Adrenal gland (tissue), 12 donors: Measurements from ENCODE around the gene VPS18. TPM values are rescaled to one million over a fixed set of nuclear protein-coding genes. Genes with fewer than 3 reads are reported as not detected.

Source experiments
- DNase-seq, 7 donors: peaks; one replicate each; pipeline ENCODE4 v3.0.0-alpha.2; 2019 to 2020
- H3K27ac ChIP-seq, 5 donors: fragments of 200-600 bp; sonication (generic) in 4 of 5; 1 replicate in 3 of 5; 2 replicates in 2 of 5; pipeline versions ENCODE4 v1.5.1 to v1.8.0; 2016 to 2020; ENCODE audit warnings: mild to moderate bottlenecking in 1 of 5
- H3K27me3 ChIP-seq: fragments of 200-600 bp; 2 replicates; pipeline ENCODE4 v1.8.0; 2021
- H3K36me3 ChIP-seq, 2 donors: fragments of 200-600 bp; replicated peaks in 1 of 2; 1 replicate in 1 of 2; 2 replicates in 1 of 2; pipeline versions ENCODE4 v1.5.1 to v1.8.0; 2018 to 2022
- H3K4me1 ChIP-seq, 2 donors: fragments of 200-600 bp; replicated peaks in 1 of 2; 1 replicate in 1 of 2; 2 replicates in 1 of 2; pipeline versions ENCODE4 v1.5.1 to v1.8.0; 2018 to 2021
- H3K4me3 ChIP-seq, 4 donors: fragments of 200-600 bp; sonication (generic) in 3 of 4; one replicate each; pipeline ENCODE4 v1.5.1; 2016 to 2018
- H3K9me3 ChIP-seq, 3 donors: fragments of 200-600 bp; sonication (generic) in 1 of 3; replicated peaks in 1 of 3; 1 replicate in 2 of 3; 2 replicates in 1 of 3; pipeline versions ENCODE4 v1.5.1 to v1.8.0; 2016 to 2021
- POLR2A ChIP-seq, 2 donors: fragments of 450-650 bp; IDR thresholded peaks; one replicate each; pipeline ENCODE4 v1.6.1; 2017; ENCODE audit warnings: antibody characterized with exemption in 2 of 2, mild to moderate bottlenecking in 2 of 2, moderate library complexity in 1 of 2
- WGBS, 4 donors: extraction: QIAGEN DNeasy Blood & Tissue Kit in 2 of 4; methylation state at CpG; one replicate each; pipeline versions ENCODE4 v1.1.5 to v1.1.7; 2013 to 2017; 5-methylcytosine and 5-hydroxymethylcytosine counted together
- intact Hi-C, 2 donors: fragments of 100-400 bp; cut with DNase I; formaldehyde crosslinking; loops; one replicate each; pipeline versions ENCODE4 v1.14.1 to v1.15.0; 2022 to 2023
- polyA plus RNA-seq, 3 donors: library from polyadenylated mRNA; stranded (reverse); fragments of 200-250 nt in 2 of 3; fragments of 350-450 nt in 1 of 3; fragmentation: Illumina TruSeq in 1 of 3; extraction: RNeasy Lipid Tissue Mini Kit (QIAGEN cat#74804) in 1 of 3; gene quantifications; one replicate each; pipeline ENCODE4 v1.2.3, GENCODE V29; 2013 to 2014
- total RNA-seq, 9 donors: library from RNA; depleted of rRNA in 4 of 9; stranded (reverse); fragments of >200 nt in 4 of 9; fragments of 120-200 nt in 1 of 9; fragmentation: NEBNext Ultra II Directional in 1 of 9; extraction: Animal tissue kit (Norgen Biotek cat#: 25700) in 1 of 9; gene quantifications; one replicate each; pipeline versions ENCODE4 v1.1.0 to v1.2.4, GENCODE V29; 2013 to 2023
- TF ChIP-seq, protein P1 (sequence below), 6 experiments: fragments of 450-650 bp in 4 of 6; fragments of 200-600 bp in 2 of 6; sonication (generic) in 1 of 6; IDR thresholded peaks; 1 replicate in 5 of 6; 2 replicates in 1 of 6; pipeline versions ENCODE4 v1.5.1 to v1.8.0; 2016 to 2021; ENCODE audit warnings: antibody characterized with exemption in 6 of 6, mild to moderate bottlenecking in 2 of 6, moderate library complexity in 1 of 6
- donor health status: healthy with polysubstance abuse.
- donor health status: Bipolar disorder and iron deficiency.
- donor health status: DM: yes; HTN: yes; CAD: no.
- donor health status: DM: no; HTN: no; CAD: no.
- donor health status: DM: no; HTN: no; CAD: no.
- donor health status: DM: yes; HTN: yes; CAD: no.

VPS18 gene
- total and polyA plus RNA-seq, 12 donors = 8.9 to 43.4 (median 30.0) TPM

GRCh38 chr15:40901053-40901443 lies 6.8 kb downstream of the VPS18 start:
- intact Hi-C loops = loop anchor here in 1 of 2 donors (5.0 kb wide), 1 partner anchor 281 kb away; no protein-coding TSS in a partner anchor

DNA sequence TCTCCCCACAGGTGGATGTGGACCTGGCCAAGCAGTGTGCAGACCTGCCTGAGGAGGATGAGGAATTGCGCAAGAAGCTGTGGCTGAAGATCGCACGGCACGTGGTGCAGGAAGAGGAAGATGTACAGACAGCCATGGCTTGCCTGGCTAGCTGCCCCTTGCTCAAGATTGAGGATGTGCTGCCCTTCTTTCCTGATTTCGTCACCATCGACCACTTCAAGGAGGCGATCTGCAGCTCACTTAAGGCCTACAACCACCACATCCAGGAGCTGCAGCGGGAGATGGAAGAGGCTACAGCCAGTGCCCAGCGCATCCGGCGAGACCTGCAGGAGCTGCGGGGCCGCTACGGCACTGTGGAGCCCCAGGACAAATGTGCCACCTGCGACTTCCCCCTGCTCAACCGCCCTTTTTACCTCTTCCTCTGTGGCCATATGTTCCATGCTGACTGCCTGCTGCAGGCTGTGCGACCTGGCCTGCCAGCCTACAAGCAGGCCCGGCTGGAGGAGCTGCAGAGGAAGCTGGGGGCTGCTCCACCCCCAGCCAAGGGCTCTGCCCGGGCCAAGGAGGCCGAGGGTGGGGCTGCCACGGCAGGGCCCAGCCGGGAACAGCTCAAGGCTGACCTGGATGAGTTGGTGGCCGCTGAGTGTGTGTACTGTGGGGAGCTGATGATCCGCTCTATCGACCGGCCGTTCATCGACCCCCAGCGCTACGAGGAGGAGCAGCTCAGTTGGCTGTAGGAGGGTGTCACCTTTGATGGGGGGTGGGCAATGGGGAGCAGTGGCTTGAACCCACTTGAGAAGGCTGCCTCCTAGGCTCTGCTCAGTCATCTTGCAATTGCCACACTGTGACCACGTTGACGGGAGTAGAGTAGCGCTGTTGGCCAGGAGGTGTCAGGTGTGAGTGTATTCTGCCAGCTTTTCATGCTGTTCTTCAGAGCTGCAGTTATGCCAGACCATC lies 8.6 kb downstream of the VPS18 start:
- peaks cover 16 to 37% of the 10 kb centered on the region in 2 donors for H3K4me1 ChIP-seq
- H3K9me3 ChIP-seq = no peaks in the 10 kb centered on the region
- H3K27ac ChIP-seq = peak overlapping the region in 2 of 5 donors; percentile 57 to 65
- H3K27me3 ChIP-seq = no peaks in the 10 kb centered on the region
- intact Hi-C loops = loop anchor here in 1 of 2 donors (5.0 kb wide), 1 partner anchor 279 kb away; no protein-coding TSS in a partner anchor
- 53 to 66% (median 57%) methylated on average over 26 to 33 of the region's 33 CpGs for WGBS, 4 donors
- TF ChIP-seq, protein P1, sequence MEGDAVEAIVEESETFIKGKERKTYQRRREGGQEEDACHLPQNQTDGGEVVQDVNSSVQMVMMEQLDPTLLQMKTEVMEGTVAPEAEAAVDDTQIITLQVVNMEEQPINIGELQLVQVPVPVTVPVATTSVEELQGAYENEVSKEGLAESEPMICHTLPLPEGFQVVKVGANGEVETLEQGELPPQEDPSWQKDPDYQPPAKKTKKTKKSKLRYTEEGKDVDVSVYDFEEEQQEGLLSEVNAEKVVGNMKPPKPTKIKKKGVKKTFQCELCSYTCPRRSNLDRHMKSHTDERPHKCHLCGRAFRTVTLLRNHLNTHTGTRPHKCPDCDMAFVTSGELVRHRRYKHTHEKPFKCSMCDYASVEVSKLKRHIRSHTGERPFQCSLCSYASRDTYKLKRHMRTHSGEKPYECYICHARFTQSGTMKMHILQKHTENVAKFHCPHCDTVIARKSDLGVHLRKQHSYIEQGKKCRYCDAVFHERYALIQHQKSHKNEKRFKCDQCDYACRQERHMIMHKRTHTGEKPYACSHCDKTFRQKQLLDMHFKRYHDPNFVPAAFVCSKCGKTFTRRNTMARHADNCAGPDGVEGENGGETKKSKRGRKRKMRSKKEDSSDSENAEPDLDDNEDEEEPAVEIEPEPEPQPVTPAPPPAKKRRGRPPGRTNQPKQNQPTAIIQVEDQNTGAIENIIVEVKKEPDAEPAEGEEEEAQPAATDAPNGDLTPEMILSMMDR (IDR thresholded peaks at IDR 0.05) = no peak
- no peak for TF ChIP-seq POLR2A (IDR thresholded peaks at IDR 0.05)
- H3K4me3 ChIP-seq = no peak overlapping the region
- peaks cover 0 to 50% of the 10 kb centered on the region in 2 donors for H3K36me3 ChIP-seq
- peak in 6 of 7 donors; percentile 58 to 81 (median 63) for DNase-seq

More at GRCh38 chr15:40901053-40901443, 6.8 kb downstream of the VPS18 start:
- 69 to 74% (median 72%) methylated on average over 4 to 5 of the region's 5 CpGs for WGBS, 4 donors
- Histone ChIP-seq H3K36me3 (peaks cover 0 to 68% of the 10 kb centered on the region in 2 donors), H3K4me3 (no peak overlapping the region), H3K9me3 (no peaks in the 10 kb centered on the region), H3K27me3 (no peaks in the 10 kb centered on the region), H3K27ac (no peak overlapping the region), H3K4me1 (peaks cover 5 to 26% of the 10 kb centered on the region in 2 donors)
- no peak for TF ChIP-seq POLR2A (IDR thresholded peaks at IDR 0.05)
- TF ChIP-seq, protein P1 (IDR thresholded peaks at IDR 0.05) = no peak
- no peak for DNase-seq

- Histone ChIP-seq H3K9me3 (no peaks in the 10 kb centered on the region), H3K27me3 (no peaks in the 10 kb centered on the region), H3K4me3 (no peak overlapping the region), H3K36me3 (peaks cover 0 to 36% of the 10 kb centered on the region in 2 donors), H3K27ac (no peak overlapping the region), H3K4me1 (peaks cover 21 to 44% of the 10 kb centered on the region in 2 donors)
- no peak for DNase-seq
- WGBS, 4 donors = 72 to 78% (median 75%) methylated on average over 7 of the region's 7 CpGs
- intact Hi-C loops = loop anchor here (2.0 to 5.0 kb wide), 4 partner anchors 38 to 280 kb away; no protein-coding TSS in a partner anchor
- TF ChIP-seq, protein P1 (IDR thresholded peaks at IDR 0.05) = no peak
- TF ChIP-seq POLR2A (IDR thresholded peaks at IDR 0.05) = no peak
These were observed 10.4 kb downstream of the VPS18 start for GRCh38 chr15:40904552-40905201.
